ENCODE results near the gene CRYGN. TPM values are rescaled to one million over a fixed set of nuclear protein-coding genes. Genes with fewer than 3 reads are reported as not detected.

CRYGN gene
- polyA plus RNA-seq, 1 donor (not counting 4 experiments of a cell fraction or from before 2014, with no cell fraction given): not detected

GRCh38 chr7:151405056-151405455, 34.9 kb downstream of the CRYGN start:
- Histone ChIP-seq H3K9me1 (ENCODE audit: control insufficient read depth, extremely low read depth, insufficient read depth, low read length) (no peaks in the 10 kb centered on the region), H3K36me3 (ENCODE audit: control insufficient read depth in 2 of 2, extremely low read depth in 1 of 2, insufficient read depth in 2 of 2, low read length in 2 of 2) (no peaks in the 10 kb centered on the region), H3K9me3 (ENCODE audit: control insufficient read depth, low read depth, low read length) (no peaks in the 10 kb centered on the region), H3K27ac (ENCODE audit: control insufficient read depth, insufficient read depth, low read length) (no peak overlapping the region), H3K4me3 (ENCODE audit: control insufficient read depth in 2 of 3, extremely low read depth in 1 of 3, insufficient read depth in 2 of 3, low read depth in 1 of 3, low read length in 3 of 3) (no peak overlapping the region), H3K4me2 (ENCODE audit: control insufficient read depth, extremely low read depth, insufficient read depth, low read depth, low read length) (no peak overlapping the region), H2AFZ (ENCODE audit: control insufficient read depth, low read length) (no peak overlapping the region), H3K79me2 (ENCODE audit: control insufficient read depth, insufficient read depth, low read length) (no peaks in the 10 kb centered on the region), H4K20me1 (ENCODE audit: control insufficient read depth, extremely low read depth, insufficient read depth, low read length) (no peaks in the 10 kb centered on the region), H3K4me1 (ENCODE audit: control insufficient read depth, extremely low read depth, insufficient read depth, low read length) (peaks cover 3% of the 10 kb centered on the region), H3K9ac (ENCODE audit: control insufficient read depth, extremely low read depth, insufficient read depth, low read length) (no peak overlapping the region), H3K27me3 (ENCODE audit: control insufficient read depth, extremely low read depth, insufficient read depth, low read length) (peaks cover 34% of the 10 kb centered on the region)
- dilution Hi-C loops (cut with MboI; ENCODE audit: extremely low pct_ligation_motif_present, low sequenced_read_pairs): no loop called here
- DNase-seq (ENCODE audit: low read depth, low spot score): no peak
- no peak for FAIRE-seq
- TF ChIP-seq CTCF (optimal IDR thresholded peaks at IDR 0.05 in 1 of 3, IDR thresholded peaks at IDR 0.05 in 1 of 3, conservative IDR thresholded peaks at IDR 0.05 in 1 of 3; ENCODE audit: extremely low read depth in 1 of 3, insufficient read depth in 2 of 3, low read length in 3 of 3): no peak
- TF ChIP-seq EZH2 (IDR thresholded peaks at IDR 0.05; ENCODE audit: low read length): no peak

- H3K9ac ChIP-seq (ENCODE audit: control insufficient read depth, extremely low read depth, insufficient read depth, low read length): no peak overlapping the region
- H3K9me1 ChIP-seq (ENCODE audit: control insufficient read depth, extremely low read depth, insufficient read depth, low read length): no peaks in the 10 kb centered on the region
- H3K4me2 ChIP-seq (ENCODE audit: control insufficient read depth, extremely low read depth, insufficient read depth, low read depth, low read length): no peak overlapping the region
- no peaks in the 10 kb centered on the region for H4K20me1 ChIP-seq (ENCODE audit: control insufficient read depth, extremely low read depth, insufficient read depth, low read length)
- no peak overlapping the region for H3K27ac ChIP-seq (ENCODE audit: control insufficient read depth, insufficient read depth, low read length)
- no peak overlapping the region for H2AFZ ChIP-seq (ENCODE audit: control insufficient read depth, low read length)
- dilution Hi-C loops (cut with MboI; ENCODE audit: extremely low pct_ligation_motif_present, low sequenced_read_pairs): no loop called here
- H3K4me3 ChIP-seq (ENCODE audit: control insufficient read depth in 2 of 3, extremely low read depth in 1 of 3, insufficient read depth in 2 of 3, low read depth in 1 of 3, low read length in 3 of 3): no peak overlapping the region
- no peak for TF ChIP-seq EZH2 (IDR thresholded peaks at IDR 0.05; ENCODE audit: low read length)
- no peak for TF ChIP-seq CTCF (optimal IDR thresholded peaks at IDR 0.05 in 1 of 3, IDR thresholded peaks at IDR 0.05 in 1 of 3, conservative IDR thresholded peaks at IDR 0.05 in 1 of 3; ENCODE audit: extremely low read depth in 1 of 3, insufficient read depth in 2 of 3, low read length in 3 of 3)
- H3K79me2 ChIP-seq (ENCODE audit: control insufficient read depth, insufficient read depth, low read length): no peaks in the 10 kb centered on the region
- H3K9me3 ChIP-seq (ENCODE audit: control insufficient read depth, low read depth, low read length): no peaks in the 10 kb centered on the region
- peaks cover 27% of the 10 kb centered on the region for H3K27me3 ChIP-seq (ENCODE audit: control insufficient read depth, extremely low read depth, insufficient read depth, low read length)
- no peaks in the 10 kb centered on the region for H3K36me3 ChIP-seq (ENCODE audit: control insufficient read depth in 2 of 2, extremely low read depth in 1 of 2, insufficient read depth in 2 of 2, low read length in 2 of 2)
- no peak for DNase-seq (ENCODE audit: low read depth, low spot score)
- no peak for FAIRE-seq
- peaks cover 3% of the 10 kb centered on the region for H3K4me1 ChIP-seq (ENCODE audit: control insufficient read depth, extremely low read depth, insufficient read depth, low read length)
Measured at GRCh38 chr7:151404216-151405011, 35.5 kb downstream of the CRYGN start.

Data from keratinocyte (primary cell).